ENCODE measurements around the gene CHPF. TPM values are rescaled to one million over a fixed set of nuclear protein-coding genes. Genes with fewer than 3 reads are reported as not detected.

Gene CHPF
- total and polyA plus RNA-seq, 2 donors (not counting 1 experiment from before 2014, with no cell fraction given): 1.3 to 5.2 TPM

DNA sequence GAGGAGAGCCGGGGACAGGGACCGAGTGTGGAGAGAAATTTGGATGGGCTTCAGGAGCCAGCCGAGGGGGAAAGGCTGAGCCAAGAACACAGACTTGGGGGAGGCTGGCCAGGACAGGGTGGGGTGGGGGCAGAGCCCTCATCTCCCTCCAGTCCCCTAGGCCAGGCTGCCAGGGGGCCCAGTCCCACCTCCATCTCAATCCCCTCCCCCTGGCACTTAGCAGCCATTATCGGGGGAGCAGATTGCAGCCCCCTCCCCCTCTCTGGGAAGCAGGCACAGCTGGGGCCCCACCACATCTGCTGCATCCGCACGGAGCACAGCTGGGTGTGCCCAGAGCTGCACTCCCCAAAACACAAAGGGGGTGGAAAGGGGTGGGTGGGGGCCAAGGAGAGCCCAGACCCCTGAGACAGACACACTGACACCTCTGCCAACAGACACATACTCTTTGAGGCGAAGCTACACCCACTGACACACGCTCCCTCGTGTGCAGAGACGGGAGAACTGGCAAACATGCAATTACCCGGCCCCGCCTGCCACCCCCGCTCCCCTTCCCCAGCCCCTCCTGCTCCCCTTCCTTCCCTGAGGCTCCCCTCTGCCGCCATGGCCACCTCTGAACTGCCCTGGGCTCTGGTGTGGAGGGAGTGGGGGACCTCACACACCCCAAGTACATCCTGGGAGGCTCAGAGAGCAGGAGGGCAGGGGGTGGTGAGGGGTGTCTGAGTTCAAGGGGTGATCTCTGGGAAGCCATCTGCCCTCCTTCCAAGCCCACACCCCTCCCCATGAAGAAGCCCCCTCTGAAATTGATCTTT, 34.4 kb downstream of the CHPF start:
- peaks cover 47% of the 10 kb centered on the region for H3K27me3 Mint-ChIP-seq
- H3K27ac ChIP-seq (ENCODE audit: low read length in 2 of 2): no peak overlapping the region
- H3K4me1 Mint-ChIP-seq: peaks cover 25% of the 10 kb centered on the region
- H3K36me3 ChIP-seq (replicated peaks in 1 of 2; ENCODE audit: control extremely low read depth in 1 of 2, control insufficient read depth in 1 of 2, extremely low read depth in 1 of 2, insufficient read depth in 2 of 2, low read length in 1 of 2): peaks cover 0 to 25% of the 10 kb centered on the region in 2 experiments
- DNase-seq: no peak
- ATAC-seq (ENCODE audit: low read depth): peak; percentile 11
- H2AFZ ChIP-seq (ENCODE audit: insufficient read depth, low read depth, low read length, poor library complexity, severe bottlenecking): no peak overlapping the region
- POLR2A ChIA-PET: interaction anchor here (0.9 to 1.6 kb wide), 2 partner anchors 11 kb away, joined by 3 read pairs; no protein-coding TSS in a partner anchor
- H3K79me2 ChIP-seq (ENCODE audit: control insufficient read depth, insufficient read depth, low read length): no peaks in the 10 kb centered on the region
- H3K9ac ChIP-seq (ENCODE audit: low read length): no peak overlapping the region
- H3K4me3 Mint-ChIP-seq: peak overlapping the region; percentile 69
- 21% methylated on average over 6 of the region's 14 CpGs for WGBS (ENCODE audit: insufficient coverage)
- no peak for TF ChIP-seq EZH2 (IDR thresholded peaks at IDR 0.05; ENCODE audit: borderline replicate concordance, insufficient read depth, low read depth, low read length, poor library complexity, severe bottlenecking)
- TF ChIP-seq, protein P1, sequence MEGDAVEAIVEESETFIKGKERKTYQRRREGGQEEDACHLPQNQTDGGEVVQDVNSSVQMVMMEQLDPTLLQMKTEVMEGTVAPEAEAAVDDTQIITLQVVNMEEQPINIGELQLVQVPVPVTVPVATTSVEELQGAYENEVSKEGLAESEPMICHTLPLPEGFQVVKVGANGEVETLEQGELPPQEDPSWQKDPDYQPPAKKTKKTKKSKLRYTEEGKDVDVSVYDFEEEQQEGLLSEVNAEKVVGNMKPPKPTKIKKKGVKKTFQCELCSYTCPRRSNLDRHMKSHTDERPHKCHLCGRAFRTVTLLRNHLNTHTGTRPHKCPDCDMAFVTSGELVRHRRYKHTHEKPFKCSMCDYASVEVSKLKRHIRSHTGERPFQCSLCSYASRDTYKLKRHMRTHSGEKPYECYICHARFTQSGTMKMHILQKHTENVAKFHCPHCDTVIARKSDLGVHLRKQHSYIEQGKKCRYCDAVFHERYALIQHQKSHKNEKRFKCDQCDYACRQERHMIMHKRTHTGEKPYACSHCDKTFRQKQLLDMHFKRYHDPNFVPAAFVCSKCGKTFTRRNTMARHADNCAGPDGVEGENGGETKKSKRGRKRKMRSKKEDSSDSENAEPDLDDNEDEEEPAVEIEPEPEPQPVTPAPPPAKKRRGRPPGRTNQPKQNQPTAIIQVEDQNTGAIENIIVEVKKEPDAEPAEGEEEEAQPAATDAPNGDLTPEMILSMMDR (IDR thresholded peaks at IDR 0.05): no peak
- peak overlapping the region in 1 of 5 experiments; percentile 8 for H3K4me3 ChIP-seq (ENCODE audit: control extremely low read depth in 1 of 5, extremely low read depth in 1 of 5, insufficient read depth in 1 of 5, low read depth in 2 of 5, low read length in 4 of 5)
- H3K9me3 ChIP-seq (ENCODE audit: control extremely low read depth in 1 of 3, control insufficient read depth in 2 of 3, insufficient read depth in 1 of 3, low read length in 2 of 3): peaks cover 0 to 18% (median 0%) of the 10 kb centered on the region in 3 donors
- CTCF ChIA-PET: interaction anchor here (0.8 to 2.7 kb wide), 10 partner anchors 8 to 134 kb away, joined by 3 to 15 read pairs (median 5); partner anchors contain the start of gene GMPPA
- no peaks in the 10 kb centered on the region for H4K20me1 ChIP-seq (ENCODE audit: control insufficient read depth, insufficient read depth, low read length, poor library complexity, severe bottlenecking)
- intact Hi-C loops (cut with micrococcal nuclease): no loop called here
- peaks cover 15 to 30% of the 10 kb centered on the region in 2 donors for H3K4me1 ChIP-seq (ENCODE audit: control insufficient read depth in 2 of 2, insufficient read depth in 2 of 2, low read length in 2 of 2)
- no peak overlapping the region for H3K27ac Mint-ChIP-seq
- H3K9me3 Mint-ChIP-seq (ENCODE audit: insufficient read depth): no peaks in the 10 kb centered on the region
- peaks cover 0 to 60% (median 19%) of the 10 kb centered on the region in 4 experiments for H3K27me3 ChIP-seq (replicated peaks in 1 of 4; ENCODE audit: control extremely low read depth in 1 of 4, control insufficient read depth in 3 of 4, insufficient read depth in 4 of 4, low read length in 3 of 4)
- peak overlapping the region; percentile 64 for H3K4me2 ChIP-seq (replicated peaks; ENCODE audit: low read depth, low read length, poor library complexity, severe bottlenecking)

DNA sequence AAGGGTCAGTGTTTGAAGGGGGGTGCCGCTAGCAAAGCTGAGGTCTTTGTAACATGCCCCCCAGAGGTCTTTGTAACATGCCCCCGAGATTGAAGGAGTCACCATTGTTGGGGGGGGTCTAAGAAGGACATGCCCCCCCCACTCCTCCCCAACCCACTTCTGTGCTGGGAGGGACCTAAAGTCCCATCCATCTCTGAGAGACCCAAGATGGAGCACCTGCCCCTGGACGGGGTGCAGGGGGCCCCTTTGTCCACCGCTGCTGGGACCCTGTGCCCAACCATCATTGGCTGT, 35.2 kb downstream of the CHPF start:
- TF ChIP-seq EZH2 (IDR thresholded peaks at IDR 0.05; ENCODE audit: borderline replicate concordance, insufficient read depth, low read depth, low read length, poor library complexity, severe bottlenecking): no peak
- TF ChIP-seq, protein P1 (IDR thresholded peaks at IDR 0.05): no peak
- intact Hi-C loops (cut with micrococcal nuclease): no loop called here
- Histone ChIP-seq H3K4me2 (replicated peaks; ENCODE audit: low read depth, low read length, poor library complexity, severe bottlenecking) (no peak overlapping the region), H3K27ac (ENCODE audit: low read length in 2 of 2) (no peak overlapping the region), H3K9ac (ENCODE audit: low read length) (no peak overlapping the region), H3K9me3 (ENCODE audit: control extremely low read depth in 1 of 3, control insufficient read depth in 2 of 3, insufficient read depth in 1 of 3, low read length in 2 of 3) (peaks cover 0 to 18% (median 0%) of the 10 kb centered on the region in 3 donors), H3K36me3 (replicated peaks in 1 of 2; ENCODE audit: control extremely low read depth in 1 of 2, control insufficient read depth in 1 of 2, extremely low read depth in 1 of 2, insufficient read depth in 2 of 2, low read length in 1 of 2) (peaks cover 0 to 28% of the 10 kb centered on the region in 2 experiments), H3K27me3 (replicated peaks in 1 of 4; ENCODE audit: control extremely low read depth in 1 of 4, control insufficient read depth in 3 of 4, insufficient read depth in 4 of 4, low read length in 3 of 4) (peaks cover 0 to 52% (median 18%) of the 10 kb centered on the region in 4 experiments), H3K4me1 (ENCODE audit: control insufficient read depth in 2 of 2, insufficient read depth in 2 of 2, low read length in 2 of 2) (peaks cover 15 to 30% of the 10 kb centered on the region in 2 donors), H3K79me2 (ENCODE audit: control insufficient read depth, insufficient read depth, low read length) (no peaks in the 10 kb centered on the region), H4K20me1 (ENCODE audit: control insufficient read depth, insufficient read depth, low read length, poor library complexity, severe bottlenecking) (no peaks in the 10 kb centered on the region), H2AFZ (ENCODE audit: insufficient read depth, low read depth, low read length, poor library complexity, severe bottlenecking) (no peak overlapping the region), H3K4me3 (ENCODE audit: control extremely low read depth in 1 of 5, extremely low read depth in 1 of 5, insufficient read depth in 1 of 5, low read depth in 2 of 5, low read length in 4 of 5) (no peak overlapping the region)
- no peak overlapping the region for H3K27ac Mint-ChIP-seq
- DNase-seq: no peak
- POLR2A ChIA-PET: interaction anchor here (0.9 to 1.6 kb wide), 2 partner anchors 10 to 12 kb away, joined by 3 read pairs; no protein-coding TSS in a partner anchor
- no peak overlapping the region for H3K4me3 Mint-ChIP-seq
- H3K27me3 Mint-ChIP-seq: peaks cover 39% of the 10 kb centered on the region
- no peaks in the 10 kb centered on the region for H3K9me3 Mint-ChIP-seq (ENCODE audit: insufficient read depth)
- WGBS (ENCODE audit: insufficient coverage): 100% methylated on average over 1 of the region's 4 CpGs
- CTCF ChIA-PET: interaction anchor here (1.4 to 2.7 kb wide), 2 partner anchors 12 to 22 kb away, joined by 4 to 15 read pairs; no protein-coding TSS in a partner anchor
- no peak for ATAC-seq (ENCODE audit: low read depth)
- peaks cover 19% of the 10 kb centered on the region for H3K4me1 Mint-ChIP-seq

All from B cell (primary cell).